Upper lobe of right lung (tissue), 1 donor: ENCODE data around the gene TERT. TPM values are rescaled to one million over a fixed set of nuclear protein-coding genes. Genes with fewer than 3 reads are reported as not detected.

Source experiments
- ATAC-seq: fragments of 200-7000 bp; cut with Tn5 transposase; one replicate; pipeline ENCODE4 v1.9.1; 2020; ENCODE audit warnings: mild to moderate bottlenecking, moderate library complexity
- DNase-seq: peaks from one replicate; pipeline ENCODE4 v3.0.0-alpha.2; 2020
- H3K27ac ChIP-seq: fragments of 200-600 bp; one replicate; pipeline ENCODE4 v1.8.0; 2022
- H3K27me3 ChIP-seq: fragments of 200-600 bp; one replicate; pipeline ENCODE4 v1.8.0; 2022; ENCODE audit warnings: mild to moderate bottlenecking
- H3K36me3 ChIP-seq: fragments of 200-600 bp; one replicate; pipeline ENCODE4 v1.8.0; 2022
- H3K4me1 ChIP-seq: fragments of 200-600 bp; one replicate; pipeline ENCODE4 v1.8.0; 2022
- H3K4me3 ChIP-seq: fragments of 200-600 bp; one replicate; pipeline ENCODE4 v1.8.0; 2022; ENCODE audit warnings: mild to moderate bottlenecking
- H3K9me3 ChIP-seq: fragments of 200-600 bp; one replicate; pipeline ENCODE4 v1.8.0; 2022
- intact Hi-C: fragments of 100-400 bp; cut with DNase I; formaldehyde crosslinking; loops from one replicate; pipeline ENCODE4 v1.11.0; 2022
- total RNA-seq: library from RNA; stranded (reverse); fragmentation: NEBNext Ultra II Directional; extraction: Animal tissue kit (Norgen Biotek cat#: 25700); gene quantifications from one replicate; pipeline ENCODE4 v1.2.1, GENCODE V29; 2021
- TF ChIP-seq, protein P1 (sequence below): fragments of 200-600 bp; IDR thresholded peaks from one replicate; pipeline ENCODE4 v1.8.0; 2022; ENCODE audit warnings: antibody characterized with exemption
- donor health status: DM: no; HTN: yes; CAD: no; lungs with severe emphysema.

TERT gene
- total RNA-seq, 1 donor from 2014 or later, result not detected

DNA sequence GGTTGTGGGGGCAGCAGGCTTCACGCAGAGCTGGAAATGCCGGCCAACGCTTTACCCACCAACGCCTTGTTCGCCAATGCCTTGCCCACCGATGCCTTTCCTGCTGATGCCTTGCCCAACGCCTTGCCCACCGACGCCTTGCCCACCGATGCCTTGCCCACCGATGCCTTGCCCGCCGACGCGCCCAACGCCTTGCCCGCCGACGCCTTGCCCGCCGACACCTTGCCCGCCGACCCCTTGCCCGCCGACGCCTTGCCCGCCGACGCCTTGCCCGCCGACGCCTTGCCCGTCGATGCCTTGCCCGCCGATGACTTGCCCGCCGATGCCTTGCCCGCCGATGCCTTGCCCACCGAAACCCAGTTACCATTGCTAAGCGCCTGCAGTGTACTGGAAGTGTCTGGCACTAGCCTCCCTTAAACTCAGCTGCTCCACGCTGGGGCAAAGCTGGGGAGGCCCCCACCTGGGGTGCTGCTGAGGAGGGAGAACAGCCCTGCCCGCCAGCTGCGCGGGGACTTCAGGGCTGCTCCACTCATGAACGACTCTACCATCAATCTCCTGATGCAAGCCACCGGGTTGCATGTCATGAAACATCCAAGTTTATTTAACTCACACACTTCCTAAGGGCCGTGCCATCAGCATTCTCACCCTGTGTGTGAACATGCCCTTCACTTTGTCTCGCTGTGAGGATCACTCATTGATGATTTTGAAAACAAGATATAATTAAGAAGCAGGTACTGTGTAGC, 67.9 kb downstream of the TERT start:
- no peak overlapping the region for H3K4me3 ChIP-seq
- H3K27me3 ChIP-seq, result no peaks in the 10 kb centered on the region
- DNase-seq, result no peak

DNA sequence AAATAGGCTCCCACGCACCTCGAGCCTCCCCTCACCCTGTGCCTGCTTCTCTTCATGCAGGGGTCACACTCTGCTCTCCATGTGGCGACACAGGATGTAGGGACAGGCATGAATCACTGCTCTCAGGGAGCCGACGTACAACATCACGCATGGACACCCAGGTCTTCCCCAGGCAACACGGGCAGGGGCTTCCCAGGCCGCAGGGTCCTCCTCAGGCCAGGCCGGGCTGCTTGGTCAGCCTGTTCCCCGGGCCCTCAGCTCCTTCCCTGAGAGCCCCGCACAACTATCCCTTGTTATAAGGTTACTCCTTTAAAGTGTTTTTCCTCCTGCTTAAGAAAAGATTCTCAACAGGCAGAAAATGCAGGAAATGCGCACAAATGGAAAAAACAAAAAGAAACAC, 68.6 kb downstream of the TERT start:
- intact Hi-C loops, result no loop called here
- no peaks in the 10 kb centered on the region for H3K4me1 ChIP-seq
- DNase-seq (no peak), ATAC-seq (no peak)
- H3K9me3 ChIP-seq, result no peaks in the 10 kb centered on the region
- H3K36me3 ChIP-seq, result no peaks in the 10 kb centered on the region
- no peaks in the 10 kb centered on the region for H3K27me3 ChIP-seq
- H3K27ac ChIP-seq, result no peak overlapping the region
- TF ChIP-seq, protein P1, sequence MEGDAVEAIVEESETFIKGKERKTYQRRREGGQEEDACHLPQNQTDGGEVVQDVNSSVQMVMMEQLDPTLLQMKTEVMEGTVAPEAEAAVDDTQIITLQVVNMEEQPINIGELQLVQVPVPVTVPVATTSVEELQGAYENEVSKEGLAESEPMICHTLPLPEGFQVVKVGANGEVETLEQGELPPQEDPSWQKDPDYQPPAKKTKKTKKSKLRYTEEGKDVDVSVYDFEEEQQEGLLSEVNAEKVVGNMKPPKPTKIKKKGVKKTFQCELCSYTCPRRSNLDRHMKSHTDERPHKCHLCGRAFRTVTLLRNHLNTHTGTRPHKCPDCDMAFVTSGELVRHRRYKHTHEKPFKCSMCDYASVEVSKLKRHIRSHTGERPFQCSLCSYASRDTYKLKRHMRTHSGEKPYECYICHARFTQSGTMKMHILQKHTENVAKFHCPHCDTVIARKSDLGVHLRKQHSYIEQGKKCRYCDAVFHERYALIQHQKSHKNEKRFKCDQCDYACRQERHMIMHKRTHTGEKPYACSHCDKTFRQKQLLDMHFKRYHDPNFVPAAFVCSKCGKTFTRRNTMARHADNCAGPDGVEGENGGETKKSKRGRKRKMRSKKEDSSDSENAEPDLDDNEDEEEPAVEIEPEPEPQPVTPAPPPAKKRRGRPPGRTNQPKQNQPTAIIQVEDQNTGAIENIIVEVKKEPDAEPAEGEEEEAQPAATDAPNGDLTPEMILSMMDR, result no peak
- H3K4me3 ChIP-seq, result no peak overlapping the region

More for the DNA sequence above, 67.9 kb downstream of the TERT start:
- no peak for ATAC-seq
- no peaks in the 10 kb centered on the region for H3K4me1 ChIP-seq
- no peak overlapping the region for H3K27ac ChIP-seq
- H3K36me3 ChIP-seq, result no peaks in the 10 kb centered on the region
- TF ChIP-seq, protein P1, result no peak
- H3K9me3 ChIP-seq, result no peaks in the 10 kb centered on the region
- intact Hi-C loops, result no loop called here

DNA sequence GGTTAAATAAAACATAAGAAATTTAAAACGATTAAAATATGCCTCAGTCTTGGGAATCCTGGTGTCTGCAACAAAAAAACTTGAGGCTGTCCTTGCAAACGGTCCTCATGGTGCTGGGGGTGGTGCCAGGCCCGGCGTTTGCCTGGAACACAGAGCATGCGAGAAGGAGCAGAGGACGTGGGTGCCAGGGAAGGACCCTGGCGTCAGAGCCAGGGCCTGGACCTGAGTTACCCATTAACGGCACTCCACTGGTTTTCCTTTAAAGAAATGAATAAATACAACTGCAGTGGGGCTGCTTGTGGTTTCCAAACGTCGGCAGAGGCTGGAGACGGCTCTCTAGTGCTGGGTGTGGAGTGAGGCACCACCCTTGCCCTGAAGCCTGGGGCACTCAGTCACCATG, 69.8 kb downstream of the TERT start, which contains the start of gene SLC6A18:
Gene SLC6A18 (plus strand): TSS at position 301 of the 400 bp plus-strand sequence. CDS start 97 bp downstream, at position 398.
- ATAC-seq (no peak), DNase-seq (no peak)
- intact Hi-C loops, result no loop called here
- H3K36me3 ChIP-seq, result no peaks in the 10 kb centered on the region
- TF ChIP-seq, protein P1, result no peak
- H3K27ac ChIP-seq, result no peak within 1 kb of the TSS
- no peaks in the 10 kb centered on the region for H3K9me3 ChIP-seq
- no peak within 1 kb of the TSS for H3K4me3 ChIP-seq
- no peaks in the 10 kb centered on the region for H3K27me3 ChIP-seq
- H3K4me1 ChIP-seq, result no peaks in the 10 kb centered on the region

DNA sequence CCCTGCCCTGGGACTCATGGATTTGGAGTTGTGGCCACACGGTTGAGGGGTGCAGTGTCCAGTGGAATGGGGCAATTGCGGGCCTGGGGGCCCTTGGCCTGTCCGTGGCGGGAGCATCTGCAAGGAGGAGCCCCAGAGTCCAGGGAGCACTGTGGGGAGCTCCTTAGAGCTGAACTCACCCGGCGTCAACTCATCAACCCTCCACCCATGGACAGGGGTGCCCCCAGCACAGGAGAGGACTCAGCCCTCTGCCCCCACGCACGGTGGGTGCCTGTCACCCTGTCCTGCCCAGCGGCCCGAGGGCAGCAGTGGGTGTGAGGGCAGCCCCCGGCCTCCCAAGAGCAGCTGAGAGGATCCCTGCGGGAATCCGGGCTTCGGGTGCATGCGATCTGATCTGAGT, 70.2 kb downstream of the TERT start:
- H3K9me3 ChIP-seq, result no peaks in the 10 kb centered on the region
- no peaks in the 10 kb centered on the region for H3K27me3 ChIP-seq
- ATAC-seq, result no peak
- no peak overlapping the region for H3K27ac ChIP-seq
- TF ChIP-seq, protein P1, result no peak
- no peaks in the 10 kb centered on the region for H3K4me1 ChIP-seq
- no peaks in the 10 kb centered on the region for H3K36me3 ChIP-seq
- intact Hi-C loops, result no loop called here
- DNase-seq, result no peak
- no peak overlapping the region for H3K4me3 ChIP-seq

DNA sequence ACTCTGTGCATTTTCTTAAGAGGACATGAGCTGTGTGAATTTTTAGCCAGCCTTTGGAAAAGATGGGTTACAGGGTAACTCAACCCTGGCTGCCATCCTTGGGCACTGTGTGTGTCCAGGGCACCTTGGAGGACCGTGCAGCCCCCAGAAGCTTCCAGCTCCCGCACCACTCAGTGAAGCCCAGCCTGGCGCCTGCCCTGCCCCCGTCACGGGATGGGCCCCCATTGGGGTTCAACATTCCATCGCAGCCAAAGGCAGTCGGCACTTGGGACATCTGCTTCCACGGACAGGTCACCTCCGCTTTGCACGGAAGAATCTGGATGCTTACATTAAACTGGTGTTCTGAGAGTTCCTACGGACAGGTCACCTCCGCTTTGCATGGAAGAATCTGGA, 71.6 kb downstream of the TERT start:
- Histone ChIP-seq H3K27ac (no peak overlapping the region), H3K27me3 (no peaks in the 10 kb centered on the region), H3K36me3 (no peaks in the 10 kb centered on the region), H3K9me3 (no peaks in the 10 kb centered on the region), H3K4me1 (no peaks in the 10 kb centered on the region), H3K4me3 (no peak overlapping the region)
- DNase-seq (no peak), ATAC-seq (no peak)
- TF ChIP-seq, protein P1, result no peak
- intact Hi-C loops, result no loop called here
